EL (cell line): ENCODE results near the gene ST6GALNAC3.
A peak's percentile ranks its signal among the peaks of the same experiment; 100 is the strongest.
"Not testable (repeated sequence)": the region's sequence is repeated elsewhere in the genome, so short reads cannot be mapped to it uniquely, and the experiment has no call there.

Experiments
- DNase-seq: peaks from one replicate; pipeline ENCODE4 v3.0.0-alpha.2; 2016

Gene ST6GALNAC3

GRCh38 chr1:76109901-76110560, 35.5 kb downstream of the ST6GALNAC3 start:
- no peak for DNase-seq

GRCh38 chr1:76110666-76111065, 36.1 kb downstream of the ST6GALNAC3 start:
- no peak for DNase-seq

GRCh38 chr1:76112321-76112720, 37.8 kb downstream of the ST6GALNAC3 start:
- DNase-seq = not testable (repeated sequence)

- DNase-seq = no peak
These were observed 38.9 kb downstream of the ST6GALNAC3 start for GRCh38 chr1:76113446-76113845.

- DNase-seq = no peak
These were observed 40.6 kb downstream of the ST6GALNAC3 start for GRCh38 chr1:76115171-76115570.

- DNase-seq = no peak
These were observed 47.3 kb downstream of the ST6GALNAC3 start for GRCh38 chr1:76121850-76122249.

- no peak for DNase-seq
These were observed 47.7 kb downstream of the ST6GALNAC3 start for GRCh38 chr1:76122271-76122670.

- not testable (repeated sequence) for DNase-seq
These were observed 49.0 kb downstream of the ST6GALNAC3 start for GRCh38 chr1:76123411-76124064.

- peak; percentile 7 for DNase-seq
These were observed 49.6 kb downstream of the ST6GALNAC3 start for GRCh38 chr1:76124196-76124595.

- no peak for DNase-seq
These were observed 51.1 kb downstream of the ST6GALNAC3 start for GRCh38 chr1:76125473-76126219.

- DNase-seq = no peak
These were observed 53.5 kb downstream of the ST6GALNAC3 start for GRCh38 chr1:76128096-76128495.

GRCh38 chr1:76129731-76130130, 55.2 kb downstream of the ST6GALNAC3 start:
- no peak for DNase-seq

GRCh38 chr1:76130992-76131391, 56.4 kb downstream of the ST6GALNAC3 start:
- no peak for DNase-seq

GRCh38 chr1:76133977-76134376, 59.4 kb downstream of the ST6GALNAC3 start:
- no peak for DNase-seq

GRCh38 chr1:76135835-76136234, 61.3 kb downstream of the ST6GALNAC3 start:
- DNase-seq = no peak

- no peak for DNase-seq
These were observed 62.3 kb downstream of the ST6GALNAC3 start for GRCh38 chr1:76136894-76137293.

- DNase-seq = no peak
These were observed 63.2 kb downstream of the ST6GALNAC3 start for GRCh38 chr1:76137746-76138145.

- DNase-seq = no peak
These were observed 63.7 kb downstream of the ST6GALNAC3 start for GRCh38 chr1:76138217-76138616.

GRCh38 chr1:76140227-76140626, 65.7 kb downstream of the ST6GALNAC3 start:
- no peak for DNase-seq

- no peak for DNase-seq
These were observed 67.4 kb downstream of the ST6GALNAC3 start for GRCh38 chr1:76141929-76142328.

GRCh38 chr1:76142771-76143540, 68.4 kb downstream of the ST6GALNAC3 start:
- DNase-seq = no peak

- no peak for DNase-seq
These were observed 69.7 kb downstream of the ST6GALNAC3 start for GRCh38 chr1:76144247-76144646.

GRCh38 chr1:76145332-76145731, 70.8 kb downstream of the ST6GALNAC3 start:
- DNase-seq = no peak
